ENCODE measurements around the gene SELENOM. TPM values are rescaled to one million over a fixed set of nuclear protein-coding genes. Genes with fewer than 3 reads are reported as not detected.

Gene SELENOM
- total RNA-seq, result 10 to 100 TPM; 24.3 to 64.4 TPM
- long read RNA-seq, transcript SELENOM-201 (5 exons, 694 nt), result major isoform, 16 of 17 reads
- long read RNA-seq, partial matches to known transcripts, result 0 of 17 reads
- long read RNA-seq, other reads (novel, unspliced or antisense), result 1 of 17 reads

GRCh38 chr22:31107178-31107893 lies at the start of gene SELENOM:
Gene SELENOM (minus strand): TSS chr22:31107568. CDS start chr22:31107505, 63 bp downstream.
- ATAC-seq (peak; percentile 94), DNase-seq (peak; percentile 94 to 98)
- intact Hi-C loops (cut with DNase I, micrococcal nuclease), result no loop called here

- intact Hi-C loops (cut with DNase I, micrococcal nuclease), result no loop called here
- ATAC-seq (no peak), DNase-seq (no peak)
Observed at GRCh38 chr22:31155422-31155821, 48.1 kb upstream of the SELENOM start.

- ATAC-seq (no peak), DNase-seq (no peak)
- intact Hi-C loops (cut with DNase I, micrococcal nuclease), result no loop called here
Observed at GRCh38 chr22:31154975-31155374, 47.6 kb upstream of the SELENOM start.

- DNase-seq (no peak), ATAC-seq (no peak)
- intact Hi-C loops (cut with DNase I, micrococcal nuclease), result no loop called here
Observed at GRCh38 chr22:31153357-31153756, 46.0 kb upstream of the SELENOM start.

GRCh38 chr22:31151872-31152271 lies 44.5 kb upstream of the SELENOM start:
- ATAC-seq (peak; percentile 61), DNase-seq (no peak)
- intact Hi-C loops (cut with DNase I, micrococcal nuclease), result no loop called here

GRCh38 chr22:31150615-31151014 lies 43.2 kb upstream of the SELENOM start:
- peak; percentile 51 for ATAC-seq
- no peak for DNase-seq
- intact Hi-C loops (cut with DNase I, micrococcal nuclease), result no loop called here

- intact Hi-C loops (cut with DNase I, micrococcal nuclease), result loop anchor here in 1 of 2 donors (5.0 to 10.0 kb wide), 2 partner anchors 37 to 204 kb away; no protein-coding TSS in a partner anchor
- DNase-seq, result peak; percentile 66 to 69
- ATAC-seq, result peak; percentile 89
Observed at GRCh38 chr22:31148953-31149627, 41.7 kb upstream of the SELENOM start.

- intact Hi-C loops (cut with DNase I, micrococcal nuclease), result loop anchor here in 1 of 2 donors (5.0 to 10.0 kb wide), 2 partner anchors 36 to 204 kb away; no protein-coding TSS in a partner anchor
- ATAC-seq, result no peak
- DNase-seq, result no peak
Observed at GRCh38 chr22:31148488-31148887, 41.1 kb upstream of the SELENOM start.

- DNase-seq (no peak), ATAC-seq (peak; percentile 81)
- intact Hi-C loops (cut with DNase I, micrococcal nuclease), result loop anchor here in 1 of 2 donors (10.0 kb wide), 1 partner anchor 199 kb away; no protein-coding TSS in a partner anchor
Observed at GRCh38 chr22:31144223-31144622, 36.9 kb upstream of the SELENOM start.

- intact Hi-C loops (cut with DNase I, micrococcal nuclease), result loop anchor here in 1 of 2 donors (10.0 kb wide), 1 partner anchor 199 kb away; no protein-coding TSS in a partner anchor
- DNase-seq, result no peak
- ATAC-seq, result no peak
Observed at GRCh38 chr22:31143537-31143936, 36.2 kb upstream of the SELENOM start.

GRCh38 chr22:31143038-31143437 lies 35.7 kb upstream of the SELENOM start:
- intact Hi-C loops (cut with DNase I, micrococcal nuclease), result loop anchor here in 1 of 2 donors (10.0 kb wide), 1 partner anchor 198 kb away; no protein-coding TSS in a partner anchor
- ATAC-seq (no peak), DNase-seq (no peak)

GRCh38 chr22:31142285-31142684 lies 34.9 kb upstream of the SELENOM start:
- ATAC-seq (no peak), DNase-seq (no peak)
- intact Hi-C loops (cut with DNase I, micrococcal nuclease), result loop anchor here in 1 of 2 donors (10.0 kb wide), 1 partner anchor 197 kb away; no protein-coding TSS in a partner anchor

GRCh38 chr22:31141551-31141950 lies 34.2 kb upstream of the SELENOM start:
- ATAC-seq (no peak), DNase-seq (no peak)
- intact Hi-C loops (cut with DNase I, micrococcal nuclease), result loop anchor here in 1 of 2 donors (10.0 kb wide), 1 partner anchor 197 kb away; no protein-coding TSS in a partner anchor

GRCh38 chr22:31140746-31141145 lies 33.4 kb upstream of the SELENOM start:
- DNase-seq (no peak), ATAC-seq (no peak)
- intact Hi-C loops (cut with DNase I, micrococcal nuclease), result loop anchor here in 1 of 2 donors (10.0 kb wide), 1 partner anchor 196 kb away; no protein-coding TSS in a partner anchor

GRCh38 chr22:31139866-31140716 lies 32.7 kb upstream of the SELENOM start, which contains the start of gene PLA2G3:
Gene PLA2G3 (minus strand): TSS chr22:31140508. CDS start chr22:31140354, 154 bp downstream.
- DNase-seq (peak in 1 of 2 donors; percentile 38), ATAC-seq (peak; percentile 20)
- intact Hi-C loops (cut with DNase I, micrococcal nuclease), result loop anchor here in 1 of 2 donors (10.0 kb wide), 1 partner anchor 195 kb away; no protein-coding TSS in a partner anchor

GRCh38 chr22:31139066-31139465 lies 31.7 kb upstream of the SELENOM start:
- ATAC-seq (no peak), DNase-seq (no peak)
- intact Hi-C loops (cut with DNase I, micrococcal nuclease), result no loop called here

GRCh38 chr22:31138126-31138525 lies 30.8 kb upstream of the SELENOM start:
- no peak for ATAC-seq
- no peak for DNase-seq
- intact Hi-C loops (cut with DNase I, micrococcal nuclease), result no loop called here

GRCh38 chr22:31137721-31138120 lies 30.4 kb upstream of the SELENOM start:
- no peak for DNase-seq

More at GRCh38 chr22:31137721-31138120, 30.4 kb upstream of the SELENOM start:
- intact Hi-C loops (cut with DNase I, micrococcal nuclease), result no loop called here
- ATAC-seq, result no peak
